GM18517 (cell line): ENCODE data around the gene PPP1CA.
A peak's percentile ranks its signal among the peaks of the same experiment; 100 is the strongest.
"Not testable (repeated sequence)": the region's sequence is repeated elsewhere in the genome, so short reads cannot be mapped to it uniquely, and the experiment has no call there.

ENCODE experiments used
- ATAC-seq: cut with Tn5 transposase; IDR thresholded peaks from one replicate; pipeline ENCODE4 v1.9.1; 2021; ENCODE audit warnings: mild to moderate bottlenecking, moderate library complexity; ENCODE audit not compliant: unreplicated experiment

PPP1CA gene

DNA sequence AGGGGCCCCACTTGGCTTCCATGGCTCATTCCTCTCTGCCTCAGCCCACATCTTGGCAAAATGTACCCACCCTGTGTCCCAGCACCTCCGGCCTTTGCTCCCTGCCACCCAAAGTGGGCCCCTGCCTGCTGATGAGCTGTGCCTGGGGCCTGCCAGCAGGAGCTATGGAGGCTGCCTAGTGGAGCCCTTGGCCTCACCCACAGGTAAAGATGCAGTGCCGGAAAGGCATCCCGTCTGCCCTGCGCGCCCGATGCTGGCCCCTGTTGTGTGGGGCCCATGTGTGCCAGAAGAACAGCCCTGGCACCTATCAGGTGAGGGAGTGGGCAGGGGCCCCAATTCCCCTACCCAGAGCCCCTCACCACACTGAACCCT lies 3.5 kb upstream of the PPP1CA start:
- ATAC-seq: no peak

DNA sequence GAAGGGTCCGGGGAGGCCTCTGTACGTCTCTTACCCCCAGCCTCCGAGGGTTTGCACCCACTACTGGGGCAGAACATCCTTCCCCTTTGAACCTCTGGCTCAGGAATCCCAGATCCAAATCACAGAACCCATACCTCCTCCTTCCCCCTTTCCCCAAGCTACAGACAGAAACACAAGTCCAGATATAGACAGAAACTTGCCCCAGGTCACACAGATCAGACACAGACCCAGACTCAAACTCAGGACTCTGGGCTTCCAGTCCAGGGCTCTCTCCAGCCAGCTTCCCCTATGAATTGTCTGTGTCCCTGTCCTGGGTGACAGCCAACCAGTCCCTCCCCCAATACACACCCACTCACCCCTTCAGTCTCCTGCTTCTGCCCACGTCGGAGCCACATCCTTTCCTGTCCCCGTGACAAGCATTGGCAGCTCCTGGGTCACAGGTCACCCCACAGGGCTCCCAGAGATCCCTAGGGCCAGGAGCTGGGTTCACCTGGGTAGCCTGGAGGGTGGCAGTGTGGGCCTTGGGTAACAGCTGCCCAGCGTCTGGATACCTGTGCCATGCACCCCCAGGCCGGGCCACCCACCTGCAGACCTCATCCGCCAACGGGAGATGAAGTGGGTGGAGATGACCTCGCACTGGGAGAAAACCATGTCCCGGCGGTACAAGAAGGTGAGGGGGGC lies 3.0 kb upstream of the PPP1CA start:
- ATAC-seq: no peak

DNA sequence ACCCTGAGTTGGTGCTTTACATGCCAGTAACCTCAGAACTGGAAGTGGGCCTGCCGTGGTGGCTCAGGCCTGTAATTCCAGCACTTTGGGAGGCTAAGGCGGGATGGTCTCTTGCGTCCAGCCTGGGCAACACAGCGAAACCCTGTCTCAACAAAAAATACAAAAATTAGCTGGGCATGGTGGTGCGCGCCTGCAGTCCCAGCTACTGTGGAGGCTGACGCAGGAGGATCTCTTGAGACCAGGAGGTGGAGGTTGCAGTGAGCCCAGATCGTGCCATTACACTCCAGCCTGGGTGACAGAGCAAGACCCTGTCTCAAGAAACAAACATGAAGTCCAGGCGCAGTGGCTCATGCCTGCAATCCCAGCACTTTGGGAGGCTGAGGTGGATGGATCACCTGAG lies 1.4 kb upstream of the PPP1CA start:
- not testable (repeated sequence) for ATAC-seq

DNA sequence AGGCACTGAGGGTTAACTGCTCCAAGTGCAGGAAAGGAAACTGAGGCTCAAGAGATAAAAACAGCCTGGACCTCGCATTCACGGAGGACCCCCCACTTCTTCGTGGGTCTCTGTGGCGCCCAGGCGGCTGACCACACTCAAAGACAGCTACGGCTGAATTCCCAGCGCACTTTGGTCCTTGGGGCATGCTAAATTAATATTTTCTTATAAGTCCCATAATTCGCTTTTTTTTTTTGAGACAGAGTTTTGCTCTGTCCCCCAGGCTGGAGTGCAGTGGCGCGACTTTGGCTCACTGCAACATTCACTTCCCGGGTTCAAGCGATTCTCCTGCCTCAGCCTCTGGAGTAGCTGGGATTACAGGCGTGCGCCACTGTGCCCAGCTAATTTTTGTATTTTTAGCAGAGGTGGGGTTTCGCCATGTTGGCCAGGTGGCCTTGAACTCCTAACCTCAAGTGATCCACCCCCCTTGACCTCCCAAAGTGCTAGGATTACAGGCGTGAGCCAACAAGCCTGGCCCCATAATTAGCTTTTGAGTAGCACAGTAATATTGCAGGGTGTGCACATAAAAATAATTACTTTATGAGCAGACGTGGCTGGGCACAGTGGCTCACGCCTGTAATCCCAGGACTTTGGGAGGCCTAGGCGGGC lies 658 bp upstream of the PPP1CA start:
- peak; percentile 7 for ATAC-seq

DNA sequence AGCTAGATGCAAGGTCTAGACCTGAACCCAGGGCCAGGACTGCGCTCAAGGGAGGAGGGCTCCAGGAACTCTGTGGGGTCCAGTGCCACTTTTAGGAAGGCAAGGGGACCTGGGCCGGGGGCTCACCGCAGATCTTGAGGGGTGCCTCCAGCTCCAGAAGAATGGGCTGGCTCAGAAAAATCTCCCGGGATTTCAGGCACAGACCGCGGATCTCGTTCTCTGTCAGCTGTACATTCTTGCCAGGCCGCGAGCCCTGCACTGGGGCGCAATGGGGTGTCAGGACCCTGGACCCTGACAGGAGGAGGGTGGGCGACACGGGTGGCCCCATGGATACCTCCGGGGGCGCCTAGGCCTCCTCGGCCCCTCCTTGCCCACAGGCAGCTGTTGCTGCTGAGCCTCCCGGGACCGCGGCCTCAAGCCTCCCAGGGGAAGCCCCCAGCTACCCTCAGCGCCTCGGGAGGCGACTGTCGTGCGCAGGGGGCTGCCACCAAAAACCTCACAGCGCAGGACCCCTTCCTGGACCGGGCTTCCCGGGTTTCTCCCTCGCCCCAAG lies 640 bp downstream of the PPP1CA start:
- ATAC-seq: no peak

DNA sequence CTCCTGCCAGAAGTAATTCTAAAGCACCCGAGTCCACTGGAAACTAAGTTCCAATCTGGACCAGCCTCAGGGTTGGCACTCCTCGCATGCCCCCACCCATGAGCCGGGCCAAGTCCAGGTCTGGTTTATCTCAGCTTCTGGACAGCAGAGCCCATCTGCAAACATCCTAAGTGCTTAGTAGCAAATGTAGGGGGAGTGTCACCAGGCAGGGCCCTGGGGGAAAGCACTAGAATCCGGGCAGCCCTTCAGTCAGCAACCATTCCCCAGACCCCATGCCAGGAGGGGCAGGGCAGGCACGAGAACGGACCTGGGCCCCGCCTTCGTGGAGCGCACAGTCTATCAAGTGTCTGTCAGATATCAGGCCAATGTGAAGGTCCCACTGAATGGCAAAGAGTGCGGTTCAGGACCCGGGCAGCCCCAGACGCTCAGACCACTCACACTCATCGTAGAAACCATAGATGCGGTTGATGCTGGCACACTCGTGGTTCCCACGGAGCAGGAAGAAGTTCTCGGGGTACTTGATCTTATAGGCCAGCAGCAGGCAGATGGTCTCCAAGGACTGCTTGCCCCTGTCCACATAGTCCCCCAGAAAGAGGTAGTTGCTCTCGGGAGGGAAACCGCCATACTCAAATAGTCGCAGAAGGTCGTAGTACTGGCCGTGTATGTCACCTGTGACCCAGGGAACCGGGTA lies 1.3 kb downstream of the PPP1CA start:
- no peak for ATAC-seq

DNA sequence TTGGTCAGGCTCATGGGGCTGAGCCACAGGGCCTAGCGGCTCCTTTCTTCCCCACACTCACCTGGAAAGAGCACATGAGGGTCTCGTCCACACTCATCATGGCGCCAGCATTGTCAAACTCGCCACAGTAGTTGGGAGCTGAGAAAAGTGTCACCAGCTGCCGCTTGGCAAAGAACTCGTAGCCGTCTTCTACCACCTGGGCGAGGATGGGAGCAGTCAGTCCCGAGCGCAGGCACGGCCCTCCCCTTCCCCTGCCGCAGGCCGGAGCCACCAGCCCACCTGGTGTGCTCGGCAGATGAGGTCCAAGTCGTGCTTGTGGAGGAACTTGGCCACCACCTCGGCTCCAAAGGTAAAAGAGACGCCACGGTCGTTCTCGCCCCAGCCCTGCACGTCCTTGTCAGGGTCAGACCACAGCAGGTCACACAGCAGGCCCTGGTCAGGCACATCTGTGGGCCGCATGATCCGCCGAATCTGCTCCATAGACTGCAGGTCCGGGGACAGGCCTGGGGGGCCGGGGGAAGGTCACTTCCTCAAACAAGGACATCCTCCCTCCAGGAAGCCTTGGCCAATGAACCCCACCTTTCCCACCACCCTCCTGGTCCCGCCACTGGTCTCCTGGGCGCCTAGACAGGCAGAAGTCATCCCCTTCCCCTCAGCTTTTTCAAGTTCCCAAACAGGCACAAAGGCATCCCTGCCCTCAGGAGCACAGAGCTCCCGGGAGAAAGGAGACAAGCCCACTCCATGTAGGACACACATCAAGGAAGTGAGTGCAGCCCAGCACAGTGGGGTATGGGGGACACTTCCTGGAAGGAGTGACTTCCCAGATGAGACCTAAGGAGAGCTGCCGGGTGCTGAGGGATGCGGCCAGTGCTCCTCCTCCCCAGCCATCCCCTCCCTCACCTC lies 2.7 kb downstream of the PPP1CA start:
- no peak for ATAC-seq

DNA sequence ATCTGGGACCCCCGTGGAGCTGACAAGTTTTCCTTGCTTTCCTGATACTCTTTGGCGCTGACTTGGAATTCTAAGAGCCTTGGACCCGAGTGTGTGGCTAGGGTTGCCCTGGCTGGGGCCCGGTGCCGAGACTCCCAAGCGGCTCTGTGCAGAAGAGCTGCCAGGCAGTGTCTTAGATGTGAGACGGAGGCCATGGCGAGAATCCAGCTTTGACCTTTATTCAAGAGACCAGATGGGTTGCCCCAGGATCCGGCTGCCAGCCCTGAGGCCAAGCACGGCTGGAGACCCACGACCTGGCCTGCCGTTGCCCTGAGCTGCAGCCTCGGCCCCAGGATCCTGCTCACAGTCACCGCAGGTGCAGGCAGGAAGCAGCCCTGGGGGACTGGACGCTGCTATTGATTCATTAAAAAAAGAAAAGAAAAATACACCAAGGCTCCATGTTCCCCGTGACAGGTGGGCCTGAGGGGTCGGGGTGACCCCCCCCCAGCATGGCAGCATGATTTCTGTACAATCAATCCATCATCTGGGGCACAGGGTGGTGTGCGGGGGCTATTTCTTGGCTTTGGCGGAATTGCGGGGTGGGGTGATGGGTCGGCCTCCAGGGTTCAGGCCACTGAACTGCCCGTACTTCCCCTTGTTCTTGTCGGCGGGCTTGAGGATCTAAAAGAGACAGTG lies 3.5 kb downstream of the PPP1CA start:
- ATAC-seq: no peak

DNA sequence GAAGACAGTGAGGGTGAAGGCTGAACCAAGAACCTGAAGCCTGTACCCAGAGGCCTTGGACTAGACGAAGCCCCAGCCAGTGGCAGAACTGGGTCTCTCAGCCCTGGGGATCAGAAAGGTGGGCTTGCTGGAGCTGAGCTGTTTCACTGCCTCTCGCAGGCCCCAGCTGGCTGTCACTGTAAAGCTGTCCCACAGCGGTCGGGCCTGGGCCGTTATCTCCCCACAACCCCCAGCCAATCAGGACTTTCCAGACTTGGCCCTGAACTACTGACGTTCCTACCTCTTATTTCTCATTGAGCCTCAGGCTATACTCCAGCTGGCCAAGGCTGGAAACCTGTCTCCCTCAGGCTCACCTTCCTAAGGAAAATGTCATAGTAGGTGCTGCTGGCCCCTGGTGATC lies 4.1 kb downstream of the PPP1CA start:
- no peak for ATAC-seq

DNA sequence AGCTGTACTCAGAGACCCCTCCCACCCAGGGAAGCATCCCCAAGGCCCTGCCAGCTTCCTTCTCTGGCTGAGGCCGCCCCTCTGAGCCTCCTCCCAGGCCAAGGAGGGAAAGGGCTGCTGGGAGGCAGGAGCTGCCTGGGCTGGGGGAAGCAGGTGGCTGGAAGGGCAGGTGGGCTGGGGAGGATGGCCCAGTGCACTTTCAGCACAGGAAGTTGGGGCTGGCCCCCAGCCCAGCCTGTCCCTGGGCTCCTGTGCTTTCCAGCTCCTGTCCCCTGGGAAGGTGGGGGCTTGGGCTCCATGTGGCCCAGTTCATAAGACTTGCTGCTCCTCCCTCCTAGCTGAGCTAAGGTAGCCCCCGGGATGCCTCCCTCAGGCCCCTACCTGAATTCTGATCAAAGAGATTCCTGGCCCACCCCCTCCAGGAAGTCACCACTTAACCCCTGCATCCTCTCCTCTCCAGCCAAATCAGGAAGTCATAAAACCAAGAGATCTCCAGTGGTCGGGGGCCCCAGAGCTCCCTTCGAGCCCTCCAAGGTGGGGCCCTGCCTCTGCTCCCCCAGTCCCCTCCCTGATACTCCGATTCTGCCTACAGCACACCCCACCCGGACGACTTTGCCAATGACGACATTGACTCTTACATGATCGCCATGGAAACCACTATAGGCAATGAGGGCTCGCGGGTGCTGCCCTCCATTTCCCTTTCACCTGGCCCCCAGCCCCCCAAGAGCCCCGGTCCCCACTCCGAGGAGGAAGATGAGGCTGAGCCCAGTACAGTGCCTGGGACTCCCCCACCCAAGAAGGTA lies 4.9 kb downstream of the PPP1CA start:
- no peak for ATAC-seq

DNA sequence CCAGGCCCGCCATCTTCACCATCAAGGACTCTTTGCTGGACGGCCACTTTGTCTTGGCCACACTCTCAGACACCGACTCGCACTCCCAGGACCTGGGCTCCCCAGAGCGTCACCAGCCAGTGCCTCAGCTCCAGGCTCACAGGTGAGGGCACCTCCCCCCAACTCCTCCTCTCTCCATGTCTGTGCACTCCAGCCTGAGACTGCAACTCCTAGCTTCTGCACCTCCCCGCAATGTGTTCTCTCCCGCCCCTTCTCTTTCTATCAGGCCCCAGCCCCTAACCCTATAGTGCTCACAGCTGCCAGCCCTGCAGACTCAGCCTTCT lies 5.4 kb downstream of the PPP1CA start:
- no peak for ATAC-seq

DNA sequence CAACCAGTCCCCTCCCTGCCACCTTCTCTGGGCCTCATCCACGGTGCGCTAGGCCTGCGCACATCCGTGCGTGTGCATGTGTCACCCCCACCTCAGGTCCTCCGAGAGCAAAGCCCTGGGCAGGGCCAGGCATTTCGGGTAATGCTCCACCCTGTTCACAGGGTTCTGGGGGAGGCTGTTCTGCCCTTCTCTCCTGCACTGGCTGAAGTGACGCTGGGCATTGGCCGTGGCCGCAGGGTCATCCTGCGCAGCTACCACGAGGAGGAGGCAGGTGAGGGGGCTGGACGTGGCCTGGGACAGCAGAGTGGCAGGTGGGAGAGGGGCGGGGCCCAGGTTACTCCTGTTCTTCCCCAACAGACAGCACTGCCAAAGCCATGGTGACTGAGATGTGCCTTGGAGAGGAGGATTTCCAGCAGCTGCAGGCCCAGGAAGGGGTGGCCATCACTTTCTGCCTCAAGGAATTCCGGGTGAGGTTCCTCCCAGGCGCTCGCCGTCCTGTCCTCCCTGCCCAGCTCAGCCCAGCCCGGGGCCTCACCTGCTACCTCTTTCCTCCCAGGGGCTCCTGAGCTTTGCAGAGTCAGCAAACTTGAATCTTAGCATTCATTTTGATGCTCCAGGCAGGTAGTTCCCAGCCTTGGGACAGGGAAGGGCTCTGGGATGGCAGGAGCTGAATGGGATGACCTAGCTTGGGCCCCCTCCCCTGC lies 6.0 kb downstream of the PPP1CA start:
- no peak for ATAC-seq

DNA sequence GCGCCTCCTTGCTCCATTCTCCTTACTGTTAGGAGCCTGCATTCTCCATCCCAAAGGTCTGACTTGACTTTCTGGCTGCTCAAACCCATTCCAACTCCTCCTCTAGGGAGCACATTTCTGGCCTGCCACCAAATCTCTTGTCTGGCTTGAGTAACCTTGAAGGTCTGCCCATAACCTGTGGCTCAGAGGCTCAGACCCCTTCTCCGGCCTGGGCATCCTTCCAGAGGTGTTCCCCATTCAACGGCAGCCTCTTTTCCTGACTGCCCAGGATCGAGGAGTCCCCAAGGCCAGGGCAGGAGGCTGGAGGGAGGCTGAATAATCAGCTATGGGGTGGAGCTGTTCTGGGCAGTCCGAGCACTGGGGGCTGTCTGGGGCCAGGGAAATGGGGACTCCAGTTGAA lies 7.7 kb downstream of the PPP1CA start:
- ATAC-seq: no peak

DNA sequence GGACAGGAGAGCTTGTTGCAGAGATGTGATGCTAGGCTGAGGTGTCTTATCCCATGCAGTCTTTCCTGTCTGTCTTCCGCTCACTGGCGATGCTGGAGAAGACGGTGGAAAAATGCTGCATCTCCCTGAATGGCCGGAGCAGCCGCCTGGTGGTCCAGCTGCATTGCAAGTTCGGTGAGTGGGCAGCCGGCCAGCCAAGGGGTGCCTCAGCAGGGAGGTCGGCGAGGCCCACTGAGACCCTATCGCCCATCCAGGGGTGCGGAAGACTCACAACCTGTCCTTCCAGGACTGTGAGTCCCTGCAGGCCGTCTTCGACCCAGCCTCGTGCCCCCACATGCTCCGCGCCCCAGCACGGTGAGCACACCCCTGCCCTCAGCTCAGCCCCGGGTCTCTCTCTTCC lies 8.2 kb downstream of the PPP1CA start:
- ATAC-seq: no peak

DNA sequence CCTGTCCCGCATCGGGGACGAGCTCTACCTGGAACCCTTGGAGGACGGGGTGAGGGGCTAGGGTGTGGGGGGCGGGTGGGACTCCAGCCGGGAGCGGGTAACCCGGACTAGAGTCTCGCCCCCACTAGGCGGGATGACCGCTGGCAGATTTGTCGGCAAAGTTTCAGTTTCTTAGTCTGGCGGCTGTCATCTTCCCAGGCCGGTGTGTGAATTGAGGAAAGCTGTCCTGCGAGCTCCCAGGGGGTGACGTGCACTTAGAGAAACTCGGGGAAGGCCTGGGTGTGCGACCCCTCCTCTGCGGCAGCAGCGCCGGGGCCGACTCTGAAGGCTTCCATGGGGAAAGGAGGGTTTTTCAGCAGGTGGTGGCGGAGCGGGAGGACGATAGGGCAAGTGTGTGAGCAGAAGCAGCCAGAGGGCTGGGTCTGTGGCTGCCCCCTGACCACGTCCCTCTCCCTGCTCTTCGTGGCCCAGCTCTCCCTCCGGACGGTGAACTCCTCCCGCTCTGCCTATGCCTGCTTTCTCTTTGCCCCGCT lies 9.4 kb downstream of the PPP1CA start:
- ATAC-seq: peak; percentile 26

DNA sequence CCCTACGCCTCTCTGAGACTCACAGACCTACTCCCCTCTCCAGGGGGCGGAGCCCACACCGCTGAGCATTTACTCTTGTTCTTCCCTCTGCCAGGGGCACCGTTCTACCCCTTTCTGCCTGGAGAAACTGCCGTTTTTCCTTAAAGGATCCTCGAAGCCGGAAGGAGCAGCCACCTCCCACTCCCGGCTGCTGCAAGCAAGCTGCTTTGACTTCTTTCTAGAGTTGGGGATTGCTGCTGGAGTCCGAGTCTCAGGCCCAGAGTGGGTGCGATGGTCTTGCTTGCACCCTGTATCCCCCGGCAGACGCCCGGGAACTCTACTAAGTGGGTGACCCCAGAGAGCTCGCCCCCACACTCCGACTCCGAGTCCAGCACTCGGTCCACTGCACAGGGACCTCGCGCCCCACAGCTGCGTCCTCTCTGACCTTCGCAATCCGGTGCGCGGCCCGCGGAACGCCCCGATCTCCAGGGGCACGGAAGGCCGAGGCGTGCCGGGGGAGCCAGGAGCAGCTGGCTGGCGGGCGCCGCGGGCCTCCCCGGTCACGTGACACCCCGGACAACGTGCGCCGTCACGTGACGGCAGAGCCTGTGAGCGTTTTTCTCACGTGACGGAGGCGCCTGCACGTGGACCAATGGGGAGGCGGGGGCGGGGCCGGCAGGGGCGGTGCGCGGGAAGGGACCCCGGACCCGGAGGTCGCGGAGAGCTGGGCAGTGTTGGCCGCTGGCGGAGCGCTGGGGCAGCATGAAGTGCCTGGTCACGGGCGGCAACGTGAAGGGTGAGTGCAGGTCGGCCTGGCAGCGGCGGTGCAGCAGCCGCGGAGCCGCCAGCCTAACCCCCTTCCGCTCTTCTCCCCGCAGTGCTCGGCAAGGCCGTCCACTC lies 10.1 kb downstream of the PPP1CA start, which contains the start of gene RAD9A:
Gene RAD9A, plus strand, starts transcription at position 683 of the 879 bp plus-strand sequence. Its CDS starts 59 bp downstream, at position 742.
- peak; percentile 58 for ATAC-seq

DNA sequence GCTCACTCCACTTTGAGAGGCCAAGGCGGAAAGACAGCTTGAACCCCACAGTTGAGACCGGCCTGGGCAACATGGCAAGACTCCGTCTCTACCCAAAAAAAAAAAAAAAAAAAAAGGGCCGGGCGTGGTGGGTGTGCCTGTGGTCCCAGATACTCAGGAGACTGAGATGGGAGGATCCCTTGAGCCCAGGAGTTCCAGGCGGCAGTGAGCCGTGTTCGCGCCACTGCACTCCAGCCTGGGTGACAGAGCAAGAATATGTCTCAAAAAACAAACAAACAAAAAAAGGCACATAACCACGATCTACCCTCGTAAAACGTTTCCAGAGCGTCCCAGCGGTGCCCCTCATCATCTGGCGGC lies 10.7 kb downstream of the PPP1CA start:
- no peak for ATAC-seq

DNA sequence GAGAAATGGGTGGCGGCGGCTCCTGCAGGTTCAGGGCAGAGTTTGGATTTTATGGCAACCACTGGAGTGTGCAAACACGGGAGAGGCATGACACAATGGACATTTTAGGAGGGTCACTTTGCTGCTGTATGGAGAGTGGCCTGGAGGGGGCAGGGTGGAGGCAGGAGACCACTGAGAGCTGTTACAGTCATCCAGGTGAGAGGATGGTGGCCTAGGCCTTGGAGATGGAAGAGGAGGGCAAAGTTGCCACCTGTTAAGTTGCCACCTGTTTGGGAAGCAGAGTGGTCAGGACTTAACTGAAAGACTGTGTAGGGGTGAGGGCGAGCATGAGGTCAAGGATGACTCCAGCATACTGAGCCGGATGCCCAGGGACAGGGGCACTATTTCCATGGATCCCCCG lies 12.2 kb downstream of the PPP1CA start:
- no peak for ATAC-seq
